K562 (cell line): ENCODE measurements around the gene FOXD2.

ENCODE experiments used
- MED1 ChIP-seq: sonication (generic); formaldehyde crosslinking; IDR thresholded peaks from 2 replicates; pipeline ENCODE4 v1.8.1; 2023; ENCODE audit warnings: missing genetic modification reagents, borderline replicate concordance
- MXI1 ChIP-seq: IDR thresholded peaks from 2 replicates; pipeline ENCODE4 v1.6.1; 2011; ENCODE audit warnings: low read depth, mild to moderate bottlenecking, improper control_type of control experiment, low read length
- NONO ChIP-seq, 2 experiments: fragments of 200-400 bp in 1 of 2; fragments of 450-650 bp in 1 of 2; formaldehyde crosslinking in 1 of 2; IDR thresholded peaks; 2 replicates each; pipeline ENCODE4 v1.6.1; 2017; ENCODE audit warnings: low read depth in 2 of 2, mild to moderate bottlenecking in 2 of 2, moderate library complexity in 2 of 2, low read length in 1 of 2
- PURB ChIP-seq: sonication (generic); formaldehyde crosslinking; IDR thresholded peaks from 2 replicates; pipeline ENCODE4 v1.9.0; 2021; ENCODE audit warnings: low read depth, mild to moderate bottlenecking, missing genetic modification reagents
- SMAD3 ChIP-seq: fragments of 450-650 bp; formaldehyde crosslinking; conservative IDR thresholded peaks from 2 replicates; pipeline ENCODE4 v1.4.0; 2020; ENCODE audit warnings: mild to moderate bottlenecking
- TF ChIP-seq, protein P1 (sequence below), 2 experiments: fragments of 200-800 bp in 1 of 2; sonication (Bioruptor generic) in 1 of 2; sonication (generic) in 1 of 2; formaldehyde crosslinking in 1 of 2; IDR thresholded peaks in 1 of 2; conservative IDR thresholded peaks in 1 of 2; 2 replicates each; pipeline versions ENCODE4 v1.5.0 to v1.6.1; 2016 to 2020; ENCODE audit warnings: missing compliant biosample characterization in 1 of 2, missing genetic modification characterization in 1 of 2, missing genetic modification reagents in 1 of 2
- TF ChIP-seq, protein P2 (sequence below), 3 experiments: IDR thresholded peaks in 2 of 3; conservative IDR thresholded peaks in 1 of 3; 2 replicates each; pipeline ENCODE4 v1.5.1; 2011 to 2012; ENCODE audit warnings: low read length in 3 of 3, mild to moderate bottlenecking in 3 of 3, control low read depth in 2 of 3, improper control_type of control experiment in 1 of 3, inconsistent platforms in 1 of 3, low read depth in 1 of 3, mixed read lengths in 1 of 3, moderate library complexity in 1 of 3; ENCODE audit not compliant: insufficient read depth in 2 of 3

DNA sequence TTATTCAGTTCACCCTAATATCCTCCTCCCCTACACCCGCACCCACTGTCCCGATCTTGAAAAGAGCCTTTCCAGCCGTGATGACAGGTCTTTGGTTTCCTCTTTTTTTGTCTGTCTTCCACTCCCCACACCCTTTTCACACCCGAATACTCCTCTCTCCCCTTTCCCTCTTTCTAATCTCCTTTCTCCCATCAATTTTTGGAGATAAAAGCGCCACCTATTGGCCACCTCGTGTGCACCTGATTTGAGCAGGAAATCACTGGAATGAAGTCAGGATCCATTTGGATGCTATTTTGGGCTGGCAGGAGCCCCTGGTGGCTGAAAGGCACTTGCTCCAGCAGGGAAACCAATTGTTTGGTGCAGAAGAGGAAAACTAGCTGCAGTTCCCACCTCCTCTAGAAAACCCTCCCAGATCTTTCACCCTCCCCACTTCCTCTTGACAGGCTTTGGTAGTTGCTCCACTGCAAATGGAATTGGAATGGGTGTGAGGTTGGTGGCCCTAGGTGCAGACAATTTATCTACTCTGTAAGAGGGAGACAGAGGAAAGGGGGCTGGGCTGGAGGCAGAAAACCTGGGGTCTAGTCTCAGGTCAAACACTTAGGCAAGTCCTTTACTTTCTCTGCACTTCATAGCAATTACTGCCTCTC lies 13.4 kb upstream of the FOXD2 start:
- TF ChIP-seq PURB (no peak), MED1 (CRISPR knock-in tag) (no peak), MXI1 (no peak), NONO (IDR thresholded peaks at IDR 0.05; ENCODE audit: low read depth in 2 of 2, low read length in 1 of 2) (no peak), SMAD3 (CRISPR knock-in tag) (no peak)
- TF ChIP-seq, protein P1, sequence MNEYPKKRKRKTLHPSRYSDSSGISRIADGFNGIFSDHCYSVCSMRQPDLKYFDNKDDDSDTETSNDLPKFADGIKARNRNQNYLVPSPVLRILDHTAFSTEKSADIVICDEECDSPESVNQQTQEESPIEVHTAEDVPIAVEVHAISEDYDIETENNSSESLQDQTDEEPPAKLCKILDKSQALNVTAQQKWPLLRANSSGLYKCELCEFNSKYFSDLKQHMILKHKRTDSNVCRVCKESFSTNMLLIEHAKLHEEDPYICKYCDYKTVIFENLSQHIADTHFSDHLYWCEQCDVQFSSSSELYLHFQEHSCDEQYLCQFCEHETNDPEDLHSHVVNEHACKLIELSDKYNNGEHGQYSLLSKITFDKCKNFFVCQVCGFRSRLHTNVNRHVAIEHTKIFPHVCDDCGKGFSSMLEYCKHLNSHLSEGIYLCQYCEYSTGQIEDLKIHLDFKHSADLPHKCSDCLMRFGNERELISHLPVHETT (CRISPR knock-in tag; conservative IDR thresholded peaks at IDR 0.05 in 1 of 2, IDR thresholded peaks at IDR 0.05 in 1 of 2) = no peak
- TF ChIP-seq, protein P2, sequence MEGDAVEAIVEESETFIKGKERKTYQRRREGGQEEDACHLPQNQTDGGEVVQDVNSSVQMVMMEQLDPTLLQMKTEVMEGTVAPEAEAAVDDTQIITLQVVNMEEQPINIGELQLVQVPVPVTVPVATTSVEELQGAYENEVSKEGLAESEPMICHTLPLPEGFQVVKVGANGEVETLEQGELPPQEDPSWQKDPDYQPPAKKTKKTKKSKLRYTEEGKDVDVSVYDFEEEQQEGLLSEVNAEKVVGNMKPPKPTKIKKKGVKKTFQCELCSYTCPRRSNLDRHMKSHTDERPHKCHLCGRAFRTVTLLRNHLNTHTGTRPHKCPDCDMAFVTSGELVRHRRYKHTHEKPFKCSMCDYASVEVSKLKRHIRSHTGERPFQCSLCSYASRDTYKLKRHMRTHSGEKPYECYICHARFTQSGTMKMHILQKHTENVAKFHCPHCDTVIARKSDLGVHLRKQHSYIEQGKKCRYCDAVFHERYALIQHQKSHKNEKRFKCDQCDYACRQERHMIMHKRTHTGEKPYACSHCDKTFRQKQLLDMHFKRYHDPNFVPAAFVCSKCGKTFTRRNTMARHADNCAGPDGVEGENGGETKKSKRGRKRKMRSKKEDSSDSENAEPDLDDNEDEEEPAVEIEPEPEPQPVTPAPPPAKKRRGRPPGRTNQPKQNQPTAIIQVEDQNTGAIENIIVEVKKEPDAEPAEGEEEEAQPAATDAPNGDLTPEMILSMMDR (IDR thresholded peaks at IDR 0.05 in 2 of 3, conservative IDR thresholded peaks at IDR 0.05 in 1 of 3; ENCODE audit: insufficient read depth in 2 of 3, low read depth in 1 of 3, low read length in 3 of 3) = peak; percentile 85 to 94 (median 91)
